ENCODE results near the gene RASGEF1C.

DNA sequence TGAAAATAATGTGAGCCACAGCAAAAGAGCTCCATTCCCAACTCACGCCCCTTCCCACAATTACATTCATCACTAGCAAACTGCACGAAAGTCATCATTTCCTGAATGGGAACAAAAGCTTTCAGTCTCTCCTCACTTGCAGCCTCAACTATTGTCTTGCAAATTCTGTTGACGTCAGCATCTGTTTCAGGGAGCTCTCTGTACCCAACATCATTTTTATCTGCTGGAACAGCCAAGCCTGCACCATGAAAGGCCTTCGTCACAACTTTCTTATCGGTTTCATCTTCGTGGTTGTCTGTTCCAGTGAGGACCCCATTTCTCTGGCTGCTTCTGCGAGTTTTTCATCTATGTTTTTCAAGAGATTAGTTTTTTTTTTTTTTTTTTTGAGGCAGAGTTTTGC is 123.2 kb downstream of the RASGEF1C start:
- TF ChIP-seq, protein P1, sequence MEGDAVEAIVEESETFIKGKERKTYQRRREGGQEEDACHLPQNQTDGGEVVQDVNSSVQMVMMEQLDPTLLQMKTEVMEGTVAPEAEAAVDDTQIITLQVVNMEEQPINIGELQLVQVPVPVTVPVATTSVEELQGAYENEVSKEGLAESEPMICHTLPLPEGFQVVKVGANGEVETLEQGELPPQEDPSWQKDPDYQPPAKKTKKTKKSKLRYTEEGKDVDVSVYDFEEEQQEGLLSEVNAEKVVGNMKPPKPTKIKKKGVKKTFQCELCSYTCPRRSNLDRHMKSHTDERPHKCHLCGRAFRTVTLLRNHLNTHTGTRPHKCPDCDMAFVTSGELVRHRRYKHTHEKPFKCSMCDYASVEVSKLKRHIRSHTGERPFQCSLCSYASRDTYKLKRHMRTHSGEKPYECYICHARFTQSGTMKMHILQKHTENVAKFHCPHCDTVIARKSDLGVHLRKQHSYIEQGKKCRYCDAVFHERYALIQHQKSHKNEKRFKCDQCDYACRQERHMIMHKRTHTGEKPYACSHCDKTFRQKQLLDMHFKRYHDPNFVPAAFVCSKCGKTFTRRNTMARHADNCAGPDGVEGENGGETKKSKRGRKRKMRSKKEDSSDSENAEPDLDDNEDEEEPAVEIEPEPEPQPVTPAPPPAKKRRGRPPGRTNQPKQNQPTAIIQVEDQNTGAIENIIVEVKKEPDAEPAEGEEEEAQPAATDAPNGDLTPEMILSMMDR (IDR thresholded peaks at IDR 0.05) = no peak
- no peak for TF ChIP-seq EZH2 (IDR thresholded peaks at IDR 0.05)
- TF ChIP-seq EZH2phosphoT487 (IDR thresholded peaks at IDR 0.05) = no peak
